MCF 10A (cell line): Measurements from ENCODE around the gene FUOM. TPM values are rescaled to one million over a fixed set of nuclear protein-coding genes. Genes with fewer than 3 reads are reported as not detected.

ENCODE experiments used
- BruUV-seq: library from RNA; stranded (reverse); fragments of 400-500 nt; replicated peaks from 2 replicates; lab custom pipeline; 2021; lab: Mats Ljungman, UMichigan
- CTCF ChIA-PET: fragments of 300-600 bp; sonication (Branson Sonifier 250); formaldehyde crosslinking; extraction: SDS; loops from one replicate; lab custom pipeline; 2021; ENCODE audit warnings: antibody characterized with exemption, inconsistent platforms; lab: Yijun Ruan, JAX
- POLR2A ChIA-PET: fragments of 300-600, 350-650 bp; sonication (Branson Sonifier 250); formaldehyde crosslinking; extraction: SDS; loops from one replicate; lab custom pipeline; 2020; ENCODE audit warnings: antibody characterized with exemption, inconsistent platforms; lab: Yijun Ruan, JAX
- DNase-seq: peaks from one replicate; pipeline ENCODE4 v3.0.0-alpha.2; 2018; ENCODE audit not compliant: unreplicated experiment
- H3K27ac Mint-ChIP-seq: one replicate; pipeline ENCODE4 v1.8.0; 2022; ENCODE audit warnings: mild to moderate bottlenecking, low read depth, mixed read lengths; ENCODE audit not compliant: unreplicated experiment
- H3K27me3 Mint-ChIP-seq: one replicate; pipeline ENCODE4 v1.8.0; 2022; ENCODE audit warnings: mixed read lengths; ENCODE audit not compliant: insufficient read depth, unreplicated experiment
- H3K36me3 Mint-ChIP-seq: one replicate; pipeline ENCODE4 v1.8.0; 2022; ENCODE audit warnings: mild to moderate bottlenecking, moderate library complexity, mixed read lengths; ENCODE audit not compliant: insufficient read depth, unreplicated experiment
- H3K4me1 Mint-ChIP-seq: one replicate; pipeline ENCODE4 v1.8.0; 2022; ENCODE audit warnings: mixed read lengths; ENCODE audit not compliant: insufficient read depth, unreplicated experiment
- H3K4me3 Mint-ChIP-seq: one replicate; pipeline ENCODE4 v1.8.0; 2022; ENCODE audit warnings: mild to moderate bottlenecking, moderate library complexity, mixed read lengths; ENCODE audit not compliant: unreplicated experiment
- H3K9me3 Mint-ChIP-seq: one replicate; pipeline ENCODE4 v1.8.0; 2022; ENCODE audit warnings: mixed read lengths; ENCODE audit not compliant: unreplicated experiment
- CTCF ChIP-seq: fragments of 200-600 bp; IDR thresholded peaks from one replicate; pipeline ENCODE4 v1.8.0; 2022; ENCODE audit warnings: antibody characterized with exemption, mild to moderate bottlenecking; ENCODE audit not compliant: unreplicated experiment
- intact Hi-C: fragments of 100-400 bp; cut with micrococcal nuclease; formaldehyde crosslinking; loops from 2 replicates; pipeline ENCODE4 v1.14.1; 2022
- total RNA-seq: library from RNA; stranded (reverse); gene quantifications from 2 replicates; pipeline ENCODE4 v1.2.3, GENCODE V29; 2022

FUOM gene
- total RNA-seq, 1 experiment from 2014 or later, result 22.6 TPM

GRCh38 chr10:133384071-133384470 is 26.3 kb upstream of the FUOM start:
- Mint-ChIP-seq H3K36me3 (no peaks in the 10 kb centered on the region), H3K4me1 (no peaks in the 10 kb centered on the region), H3K27ac (no peak overlapping the region), H3K4me3 (no peak overlapping the region), H3K27me3 (no peaks in the 10 kb centered on the region), H3K9me3 (no peaks in the 10 kb centered on the region)
- DNase-seq, result no peak
- intact Hi-C loops, result no loop called here
- ChIA-PET POLR2A (no interaction called here), CTCF (interaction anchor here (0.7 to 1.0 kb wide), 2 partner anchors 55 to 77 kb away, joined by 3 read pairs; no protein-coding TSS in a partner anchor)
- BruUV-seq, result no TSS peak
- TF ChIP-seq CTCF, result no peak

- no TSS peak for BruUV-seq
- intact Hi-C loops, result no loop called here
- POLR2A ChIA-PET, result no interaction called here
- Mint-ChIP-seq H3K4me1 (no peaks in the 10 kb centered on the region), H3K9me3 (no peaks in the 10 kb centered on the region), H3K4me3 (no peak overlapping the region), H3K36me3 (no peaks in the 10 kb centered on the region), H3K27me3 (no peaks in the 10 kb centered on the region), H3K27ac (no peak overlapping the region)
- no peak for DNase-seq
- TF ChIP-seq CTCF, result no peak
- CTCF ChIA-PET, result interaction anchor here (0.7 to 1.0 kb wide), 2 partner anchors 54 to 76 kb away, joined by 3 read pairs; no protein-coding TSS in a partner anchor
Observed at GRCh38 chr10:133383551-133383950, 25.7 kb upstream of the FUOM start.

GRCh38 chr10:133381036-133381435 is 23.2 kb upstream of the FUOM start:
- intact Hi-C loops, result no loop called here
- no peak for TF ChIP-seq CTCF
- ChIA-PET CTCF (no interaction called here), POLR2A (no interaction called here)
- no peak overlapping the region for H3K27ac Mint-ChIP-seq
- no peaks in the 10 kb centered on the region for H3K9me3 Mint-ChIP-seq
- no TSS peak for BruUV-seq
- no peak overlapping the region for H3K4me3 Mint-ChIP-seq
- H3K27me3 Mint-ChIP-seq, result no peaks in the 10 kb centered on the region
- no peak for DNase-seq
- no peaks in the 10 kb centered on the region for H3K4me1 Mint-ChIP-seq
- no peaks in the 10 kb centered on the region for H3K36me3 Mint-ChIP-seq

- H3K4me3 Mint-ChIP-seq, result peak overlapping the region; percentile 62
- POLR2A ChIA-PET, result interaction anchor here (0.8 kb wide), 1 partner anchor 14 kb away, joined by 3 read pairs; the partner anchor contains the start of gene MTG1
- DNase-seq, result no peak
- no peak for TF ChIP-seq CTCF
- H3K27ac Mint-ChIP-seq, result no peak overlapping the region
- intact Hi-C loops, result no loop called here
- H3K4me1 Mint-ChIP-seq, result no peaks in the 10 kb centered on the region
- no peaks in the 10 kb centered on the region for H3K9me3 Mint-ChIP-seq
- no TSS peak for BruUV-seq
- H3K27me3 Mint-ChIP-seq, result no peaks in the 10 kb centered on the region
- CTCF ChIA-PET, result interaction anchor here (0.7 kb wide), 1 partner anchor 22 kb away, joined by 3 read pairs; no protein-coding TSS in a partner anchor
- no peaks in the 10 kb centered on the region for H3K36me3 Mint-ChIP-seq
Observed at GRCh38 chr10:133379801-133380666, 22.2 kb upstream of the FUOM start.
